ENCODE results near the gene SLC35E1. TPM values are rescaled to one million over a fixed set of nuclear protein-coding genes. Genes with fewer than 3 reads are reported as not detected.
A peak's percentile ranks its signal among the peaks of the same experiment; 100 is the strongest.

The SLC35E1 gene
- polyA plus RNA-seq, 1 donor (not counting 4 experiments of a cell fraction or from before 2014, with no cell fraction given), result 30.3 TPM

GRCh38 chr19:16571822-16572331, 338 bp downstream of the SLC35E1 start:
- peak overlapping the region; percentile 78 for H2AFZ ChIP-seq (ENCODE audit: control insufficient read depth, low read length)
- peaks cover 13 to 34% of the 10 kb centered on the region in 2 experiments for H3K36me3 ChIP-seq (ENCODE audit: control insufficient read depth in 2 of 2, extremely low read depth in 1 of 2, insufficient read depth in 2 of 2, low read length in 2 of 2)
- peaks cover 38% of the 10 kb centered on the region for H3K4me1 ChIP-seq (ENCODE audit: control insufficient read depth, extremely low read depth, insufficient read depth, low read length)
- peak overlapping the region; percentile 97 for H3K4me2 ChIP-seq (ENCODE audit: control insufficient read depth, extremely low read depth, insufficient read depth, low read depth, low read length)
- TF ChIP-seq EZH2 (IDR thresholded peaks at IDR 0.05; ENCODE audit: low read length), result no peak
- no peak for TF ChIP-seq CTCF (optimal IDR thresholded peaks at IDR 0.05 in 1 of 3, IDR thresholded peaks at IDR 0.05 in 1 of 3, conservative IDR thresholded peaks at IDR 0.05 in 1 of 3; ENCODE audit: extremely low read depth in 1 of 3, insufficient read depth in 2 of 3, low read length in 3 of 3)
- peak overlapping the region; percentile 98 for H3K9ac ChIP-seq (ENCODE audit: control insufficient read depth, extremely low read depth, insufficient read depth, low read length)
- H4K20me1 ChIP-seq (ENCODE audit: control insufficient read depth, extremely low read depth, insufficient read depth, low read length), result peaks cover 5% of the 10 kb centered on the region
- no peaks in the 10 kb centered on the region for H3K27me3 ChIP-seq (ENCODE audit: control insufficient read depth, extremely low read depth, insufficient read depth, low read length)
- peaks cover 3% of the 10 kb centered on the region for H3K9me1 ChIP-seq (ENCODE audit: control insufficient read depth, extremely low read depth, insufficient read depth, low read length)
- H3K79me2 ChIP-seq (ENCODE audit: control insufficient read depth, insufficient read depth, low read length), result peaks cover 79% of the 10 kb centered on the region
- FAIRE-seq (no peak), DNase-seq (ENCODE audit: low read depth, low spot score) (no peak)
- no peaks in the 10 kb centered on the region for H3K9me3 ChIP-seq (ENCODE audit: control insufficient read depth, low read depth, low read length)
- dilution Hi-C loops (cut with MboI; ENCODE audit: extremely low pct_ligation_motif_present, low sequenced_read_pairs), result no loop called here
- peak overlapping the region; percentile 81 to 95 (median 88) for H3K4me3 ChIP-seq (ENCODE audit: control insufficient read depth in 2 of 3, extremely low read depth in 1 of 3, insufficient read depth in 2 of 3, low read depth in 1 of 3, low read length in 3 of 3)
- peak overlapping the region; percentile 82 for H3K27ac ChIP-seq (ENCODE audit: control insufficient read depth, insufficient read depth, low read length)

- no peak overlapping the region for H2AFZ ChIP-seq (ENCODE audit: control insufficient read depth, low read length)
- TF ChIP-seq CTCF (optimal IDR thresholded peaks at IDR 0.05 in 1 of 3, IDR thresholded peaks at IDR 0.05 in 1 of 3, conservative IDR thresholded peaks at IDR 0.05 in 1 of 3; ENCODE audit: extremely low read depth in 1 of 3, insufficient read depth in 2 of 3, low read length in 3 of 3) (no peak), EZH2 (IDR thresholded peaks at IDR 0.05; ENCODE audit: low read length) (no peak)
- peak overlapping the region; percentile 81 to 95 (median 88) for H3K4me3 ChIP-seq (ENCODE audit: control insufficient read depth in 2 of 3, extremely low read depth in 1 of 3, insufficient read depth in 2 of 3, low read depth in 1 of 3, low read length in 3 of 3)
- H3K27ac ChIP-seq (ENCODE audit: control insufficient read depth, insufficient read depth, low read length), result peak overlapping the region; percentile 82
- peaks cover 5% of the 10 kb centered on the region for H4K20me1 ChIP-seq (ENCODE audit: control insufficient read depth, extremely low read depth, insufficient read depth, low read length)
- peak overlapping the region; percentile 98 for H3K9ac ChIP-seq (ENCODE audit: control insufficient read depth, extremely low read depth, insufficient read depth, low read length)
- dilution Hi-C loops (cut with MboI; ENCODE audit: extremely low pct_ligation_motif_present, low sequenced_read_pairs), result no loop called here
- peaks cover 75% of the 10 kb centered on the region for H3K79me2 ChIP-seq (ENCODE audit: control insufficient read depth, insufficient read depth, low read length)
- peaks cover 16 to 40% of the 10 kb centered on the region in 2 experiments for H3K36me3 ChIP-seq (ENCODE audit: control insufficient read depth in 2 of 2, extremely low read depth in 1 of 2, insufficient read depth in 2 of 2, low read length in 2 of 2)
- peaks cover 3% of the 10 kb centered on the region for H3K9me1 ChIP-seq (ENCODE audit: control insufficient read depth, extremely low read depth, insufficient read depth, low read length)
- peak overlapping the region; percentile 97 for H3K4me2 ChIP-seq (ENCODE audit: control insufficient read depth, extremely low read depth, insufficient read depth, low read depth, low read length)
- no peak for FAIRE-seq
- no peak for DNase-seq (ENCODE audit: low read depth, low spot score)
- no peaks in the 10 kb centered on the region for H3K27me3 ChIP-seq (ENCODE audit: control insufficient read depth, extremely low read depth, insufficient read depth, low read length)
- H3K4me1 ChIP-seq (ENCODE audit: control insufficient read depth, extremely low read depth, insufficient read depth, low read length), result peaks cover 38% of the 10 kb centered on the region
- no peaks in the 10 kb centered on the region for H3K9me3 ChIP-seq (ENCODE audit: control insufficient read depth, low read depth, low read length)
Observed at GRCh38 chr19:16571283-16571682, 932 bp downstream of the SLC35E1 start.

All from keratinocyte (primary cell).